B cell (primary cell): ENCODE results near the gene DDX10.

Experiments used
- EZH2 ChIP-seq: IDR thresholded peaks from 2 replicates; pipeline ENCODE4 v1.6.1; 2012; ENCODE audit warnings: borderline replicate concordance, low read depth, mild to moderate bottlenecking, moderate library complexity, low read length; ENCODE audit not compliant: insufficient read depth, poor library complexity, severe bottlenecking
- TF ChIP-seq, protein P1 (sequence below): fragments of 200-600 bp; IDR thresholded peaks from one replicate; pipeline ENCODE4 v1.8.0; 2022; ENCODE audit warnings: antibody characterized with exemption, mild to moderate bottlenecking

DNA sequence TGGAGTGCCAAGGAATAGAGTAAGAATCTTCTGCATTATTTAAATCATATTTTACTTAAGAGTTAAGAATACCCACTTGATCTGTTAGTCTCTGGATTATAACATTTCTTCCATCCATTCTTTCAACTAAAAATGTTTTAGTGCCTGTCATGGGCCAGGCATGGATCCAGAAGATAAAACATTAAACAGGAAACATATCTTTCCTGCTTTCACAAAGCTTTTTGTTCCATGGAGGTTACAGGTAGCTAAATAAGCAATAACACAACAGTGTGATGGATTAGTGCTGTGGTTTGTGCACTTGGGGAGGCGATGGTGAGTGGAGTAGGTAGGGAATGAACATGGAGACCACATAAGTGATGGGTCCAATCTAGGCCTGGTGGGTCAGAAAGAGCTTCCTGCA lies 258.5 kb downstream of the DDX10 start:
- TF ChIP-seq, protein P1, sequence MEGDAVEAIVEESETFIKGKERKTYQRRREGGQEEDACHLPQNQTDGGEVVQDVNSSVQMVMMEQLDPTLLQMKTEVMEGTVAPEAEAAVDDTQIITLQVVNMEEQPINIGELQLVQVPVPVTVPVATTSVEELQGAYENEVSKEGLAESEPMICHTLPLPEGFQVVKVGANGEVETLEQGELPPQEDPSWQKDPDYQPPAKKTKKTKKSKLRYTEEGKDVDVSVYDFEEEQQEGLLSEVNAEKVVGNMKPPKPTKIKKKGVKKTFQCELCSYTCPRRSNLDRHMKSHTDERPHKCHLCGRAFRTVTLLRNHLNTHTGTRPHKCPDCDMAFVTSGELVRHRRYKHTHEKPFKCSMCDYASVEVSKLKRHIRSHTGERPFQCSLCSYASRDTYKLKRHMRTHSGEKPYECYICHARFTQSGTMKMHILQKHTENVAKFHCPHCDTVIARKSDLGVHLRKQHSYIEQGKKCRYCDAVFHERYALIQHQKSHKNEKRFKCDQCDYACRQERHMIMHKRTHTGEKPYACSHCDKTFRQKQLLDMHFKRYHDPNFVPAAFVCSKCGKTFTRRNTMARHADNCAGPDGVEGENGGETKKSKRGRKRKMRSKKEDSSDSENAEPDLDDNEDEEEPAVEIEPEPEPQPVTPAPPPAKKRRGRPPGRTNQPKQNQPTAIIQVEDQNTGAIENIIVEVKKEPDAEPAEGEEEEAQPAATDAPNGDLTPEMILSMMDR, result no peak
- TF ChIP-seq EZH2, result no peak
